Aorta (tissue), 5 donors: Measurements from ENCODE around the gene GPX6. TPM values are rescaled to one million over a fixed set of nuclear protein-coding genes. Genes with fewer than 3 reads are reported as not detected.

Experiments
- ATAC-seq: fragments of 200-7000 bp; cut with Tn5 transposase; one replicate; pipeline ENCODE4 v1.9.1; 2022; ENCODE audit warnings: moderate library complexity; ENCODE audit not compliant: low FRiP score
- DNase-seq, 2 donors: peaks; one replicate each; pipeline ENCODE4 v3.0.0-alpha.2; 2020
- H3K27ac ChIP-seq, 2 donors: one replicate each; pipeline ENCODE4 v1.5.1; 2013; ENCODE audit warnings: low read length in 2 of 2, mild to moderate bottlenecking in 2 of 2, moderate library complexity in 2 of 2, control low read depth in 1 of 2, inconsistent platforms in 1 of 2, low read depth in 1 of 2
- H3K27me3 ChIP-seq, 2 donors: one replicate each; pipeline ENCODE4 v1.6.1; 2013; ENCODE audit warnings: control low read depth in 1 of 2, low read length in 1 of 2, mild to moderate bottlenecking in 1 of 2, moderate library complexity in 1 of 2; ENCODE audit not compliant: insufficient read depth in 2 of 2, control insufficient read depth in 1 of 2
- H3K36me3 ChIP-seq, 2 donors: one replicate each; pipeline ENCODE4 v1.6.1; 2013; ENCODE audit warnings: control low read depth in 1 of 2, low read length in 1 of 2, mild to moderate bottlenecking in 1 of 2; ENCODE audit not compliant: insufficient read depth in 2 of 2, control insufficient read depth in 1 of 2
- H3K4me1 ChIP-seq, 2 donors: one replicate each; pipeline ENCODE4 v1.6.1; 2013; ENCODE audit warnings: low read length in 2 of 2, control low read depth in 1 of 2, mild to moderate bottlenecking in 1 of 2, moderate library complexity in 1 of 2; ENCODE audit not compliant: insufficient read depth in 2 of 2, control insufficient read depth in 1 of 2
- H3K4me3 ChIP-seq, 2 donors: one replicate each; pipeline ENCODE4 v1.5.1; 2013; ENCODE audit warnings: low read length in 2 of 2, control low read depth in 1 of 2, mild to moderate bottlenecking in 1 of 2
- H3K9me3 ChIP-seq: one replicate; pipeline ENCODE4 v1.6.1; 2013; ENCODE audit warnings: mild to moderate bottlenecking, low read length; ENCODE audit not compliant: control insufficient read depth
- WGBS, 2 donors: extraction: QIAGEN DNeasy Blood & Tissue Kit; methylation state at CpG; one replicate each; pipeline ENCODE4 v1.1.7; 2013; 5-methylcytosine and 5-hydroxymethylcytosine counted together
- intact Hi-C, 2 donors: fragments of 100-400 bp; cut with DNase I; formaldehyde crosslinking; loops; one replicate each; pipeline versions ENCODE4 v1.14.2 to v1.15.0; 2022
- polyA plus RNA-seq, 2 donors: library from polyadenylated mRNA; stranded (reverse); fragments of 200-250 nt; gene quantifications; one replicate each; pipeline ENCODE4 v1.2.3, GENCODE V29; 2013
- total RNA-seq, 2 donors: library from RNA; stranded (reverse); fragmentation: NEBNext Ultra II Directional; extraction: Animal tissue kit (Norgen Biotek cat#: 25700); gene quantifications; one replicate each; pipeline ENCODE4 v1.2.1, GENCODE V29; 2021
- donor health status: healthy with polysubstance abuse.
- donor health status: Bipolar disorder and iron deficiency.
- donor health status: DM: no; HTN: no; CAD: no.
- donor health status: DM: no; HTN: no; CAD: no.
- donor health status: DM: yes; HTN: yes; CAD: no.

GPX6 gene
- total and polyA plus RNA-seq, 4 donors, result not detected

DNA sequence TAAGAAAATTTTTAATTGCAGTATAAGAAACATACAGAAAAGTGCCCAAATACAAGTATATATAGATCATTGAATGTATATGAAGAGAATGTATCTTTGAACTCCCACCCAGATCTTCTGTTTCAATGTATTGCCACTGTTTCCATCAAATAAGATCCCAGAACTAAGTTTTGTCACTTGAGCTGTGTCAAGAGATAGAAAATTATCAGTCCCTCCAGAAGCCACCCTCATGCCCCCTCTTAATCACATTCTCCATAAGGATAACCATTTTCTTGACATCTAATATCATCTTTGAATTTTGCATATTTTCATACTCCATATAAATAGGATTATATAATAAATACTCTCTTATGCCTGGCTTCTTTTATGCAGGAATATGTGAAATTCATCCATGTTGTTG lies 30.4 kb upstream of the GPX6 start:
- Histone ChIP-seq H3K4me3 (no peak overlapping the region), H3K4me1 (no peaks in the 10 kb centered on the region), H3K27ac (no peak overlapping the region), H3K9me3 (peaks cover 2% of the 10 kb centered on the region), H3K36me3 (no peaks in the 10 kb centered on the region), H3K27me3 (no peaks in the 10 kb centered on the region)
- no peak for ATAC-seq
- intact Hi-C loops, result no loop called here
- DNase-seq, result no peak

DNA sequence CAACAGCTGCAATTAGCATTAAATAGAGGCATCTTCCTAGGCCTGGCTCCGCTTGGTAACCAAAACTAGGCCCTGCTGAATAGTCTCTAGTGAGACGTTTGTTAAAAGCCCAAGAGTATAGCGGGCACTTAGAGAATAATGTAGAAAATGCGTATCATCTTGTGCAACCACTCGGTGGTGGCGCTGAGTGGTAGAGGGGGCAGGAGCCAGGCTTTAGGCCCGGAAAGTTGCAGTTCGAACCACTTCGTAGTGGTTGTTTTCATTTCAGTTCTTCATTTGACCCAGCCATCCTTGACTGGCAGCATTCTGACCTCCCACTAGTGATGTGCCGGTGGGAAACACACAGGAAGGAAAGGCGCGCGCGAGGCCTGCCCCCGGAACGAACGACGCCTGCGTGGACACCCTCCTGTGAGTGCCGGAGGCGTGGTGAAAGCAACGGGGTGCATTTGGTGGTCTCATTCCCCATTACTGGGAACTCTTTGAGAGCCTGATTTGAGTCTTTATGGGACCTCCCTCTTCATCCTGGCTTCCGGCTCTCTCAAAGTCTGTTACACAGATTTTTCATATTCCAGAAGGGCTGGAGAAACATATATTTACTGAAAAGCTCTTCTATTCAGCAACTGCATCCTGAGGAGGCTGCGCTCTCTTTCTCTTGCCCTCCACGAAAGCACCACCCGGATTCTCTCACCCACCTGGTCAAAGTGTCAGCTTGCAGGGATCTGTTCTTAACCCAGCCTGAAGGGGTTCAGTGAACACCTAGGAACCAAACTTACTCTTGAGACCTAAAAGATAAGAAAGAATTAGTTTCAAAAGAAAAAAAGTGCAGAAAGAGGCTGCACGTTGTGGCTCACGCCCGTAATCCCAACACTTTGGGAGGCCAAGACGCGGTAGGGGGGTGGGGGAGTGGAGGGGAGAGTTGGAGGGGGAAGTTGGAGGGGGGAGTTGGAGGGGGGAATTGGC lies 28.3 kb upstream of the GPX6 start:
- intact Hi-C loops, result no loop called here
- 20 to 22% methylated on average over 31 of the region's 31 CpGs for WGBS, 2 donors
- H3K4me1 ChIP-seq, result no peaks in the 10 kb centered on the region
- H3K4me3 ChIP-seq, result no peak overlapping the region
- H3K9me3 ChIP-seq, result peaks cover 3% of the 10 kb centered on the region
- no peak overlapping the region for H3K27ac ChIP-seq
- no peak for ATAC-seq
- H3K36me3 ChIP-seq, result no peaks in the 10 kb centered on the region
- DNase-seq, result no peak
- H3K27me3 ChIP-seq, result peaks cover 0 to 2% of the 10 kb centered on the region in 2 donors

DNA sequence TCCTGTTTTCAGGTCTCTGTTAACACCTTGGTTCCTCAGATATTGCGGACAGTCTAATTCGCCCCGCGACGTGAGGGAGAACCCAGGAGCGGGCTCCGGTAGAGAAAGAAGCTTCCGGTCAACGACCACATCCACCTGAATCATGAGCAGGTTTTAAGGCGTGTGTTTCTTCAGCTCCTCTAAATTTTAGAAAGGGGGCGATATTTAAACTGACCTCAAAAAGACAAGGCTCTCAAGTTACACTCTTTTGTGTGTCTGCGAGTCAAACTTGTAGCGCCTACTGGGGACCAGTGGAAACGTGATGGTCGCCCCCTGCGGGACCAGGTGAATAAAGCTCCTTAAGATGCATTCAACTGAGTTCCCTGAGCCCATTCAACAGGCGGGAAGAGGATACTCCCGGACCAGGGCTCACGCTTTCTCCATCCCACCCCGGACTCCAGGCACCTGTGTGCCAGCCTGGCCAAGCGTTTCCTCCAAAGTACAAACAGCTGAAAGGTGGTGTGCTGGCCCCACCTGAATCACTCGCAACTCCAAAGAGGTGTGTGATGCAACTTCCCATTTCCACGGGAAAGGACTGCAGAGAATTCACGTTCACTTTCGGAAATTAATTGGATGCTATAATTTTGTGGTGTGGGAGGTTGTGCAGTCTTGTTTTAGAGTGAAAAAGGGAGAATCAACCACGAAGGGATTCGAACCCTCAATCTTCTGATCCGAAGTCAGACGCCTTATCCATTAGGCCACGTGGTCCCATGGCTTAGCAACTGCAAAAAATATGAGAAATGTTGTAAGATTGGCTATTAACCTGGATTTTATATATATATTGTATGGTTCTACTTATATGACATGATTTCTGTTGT lies 27.1 kb upstream of the GPX6 start:
- H3K4me3 ChIP-seq, result no peak overlapping the region

DNA sequence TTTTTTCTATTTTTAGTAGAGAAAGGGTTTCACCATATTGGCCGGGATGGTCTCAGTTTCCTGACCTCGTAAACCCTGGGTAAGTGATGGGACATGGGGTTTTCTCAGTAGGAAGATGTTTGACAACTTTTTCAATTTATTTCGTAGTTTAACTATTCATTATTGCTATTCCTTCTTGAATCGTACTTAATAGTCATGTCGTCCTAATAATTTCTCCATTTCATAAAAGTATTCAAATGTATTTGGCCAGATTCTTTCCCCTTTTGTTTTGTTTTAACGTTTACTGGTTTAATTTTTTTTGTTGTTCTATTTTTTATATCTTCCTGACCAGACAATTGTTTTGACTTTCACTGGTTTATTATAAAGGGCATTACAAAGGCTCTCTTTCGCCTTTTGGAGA lies 26.4 kb upstream of the GPX6 start:
- Histone ChIP-seq H3K27me3 (peaks cover 0 to 2% of the 10 kb centered on the region in 2 donors), H3K4me1 (no peaks in the 10 kb centered on the region), H3K36me3 (no peaks in the 10 kb centered on the region), H3K9me3 (peaks cover 3% of the 10 kb centered on the region), H3K27ac (no peak overlapping the region), H3K4me3 (no peak overlapping the region)
- DNase-seq (no peak), ATAC-seq (no peak)
- 52 to 55% methylated on average over 7 of the region's 7 CpGs for WGBS, 2 donors
- intact Hi-C loops, result no loop called here

More for the DNA sequence above, 27.1 kb upstream of the GPX6 start:
- H3K36me3 ChIP-seq, result no peaks in the 10 kb centered on the region
- intact Hi-C loops, result no loop called here
- H3K4me1 ChIP-seq, result no peaks in the 10 kb centered on the region
- no peak overlapping the region for H3K27ac ChIP-seq
- DNase-seq (no peak), ATAC-seq (no peak)
- peaks cover 3% of the 10 kb centered on the region for H3K9me3 ChIP-seq
- peaks cover 0 to 2% of the 10 kb centered on the region in 2 donors for H3K27me3 ChIP-seq
- 1 to 4% methylated on average over 30 of the region's 30 CpGs for WGBS, 2 donors

DNA sequence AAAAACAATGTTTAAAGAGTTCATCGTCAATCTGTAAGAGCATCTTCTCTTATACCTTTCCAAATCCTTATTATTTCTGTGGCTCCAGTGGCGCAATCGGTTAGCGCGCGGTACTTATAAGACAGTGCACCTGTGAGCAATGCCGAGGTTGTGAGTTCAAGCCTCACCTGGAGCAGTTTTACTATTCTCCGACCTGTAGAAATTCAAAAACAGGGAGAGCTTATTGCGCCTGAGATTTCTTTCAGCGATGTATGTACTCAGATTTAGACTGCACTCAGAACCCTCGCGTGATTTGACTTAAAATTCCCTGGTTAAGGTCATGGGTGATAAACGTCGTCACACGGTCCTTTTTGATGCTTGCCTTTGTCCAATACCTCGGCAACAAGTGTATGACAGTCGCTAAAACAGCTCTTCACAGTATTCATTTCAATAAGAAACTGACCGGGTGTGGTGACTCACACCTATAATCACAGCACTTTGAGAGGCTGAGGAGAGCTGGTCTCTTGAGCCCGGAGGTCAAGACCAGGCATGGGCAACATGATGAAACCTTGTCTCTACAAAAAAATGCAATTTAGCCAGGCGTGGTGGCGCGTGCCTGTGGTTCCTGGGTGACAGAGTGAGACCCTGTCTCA lies 22.0 kb upstream of the GPX6 start:
- Histone ChIP-seq H3K4me3 (no peak overlapping the region), H3K27me3 (peaks cover 0 to 2% of the 10 kb centered on the region in 2 donors), H3K36me3 (no peaks in the 10 kb centered on the region), H3K9me3 (peaks cover 3% of the 10 kb centered on the region), H3K4me1 (no peaks in the 10 kb centered on the region), H3K27ac (no peak overlapping the region)
- intact Hi-C loops, result no loop called here
- WGBS, 2 donors, result 32 to 33% methylated on average over 22 of the region's 22 CpGs
- ATAC-seq, result no peak
- DNase-seq, result no peak

DNA sequence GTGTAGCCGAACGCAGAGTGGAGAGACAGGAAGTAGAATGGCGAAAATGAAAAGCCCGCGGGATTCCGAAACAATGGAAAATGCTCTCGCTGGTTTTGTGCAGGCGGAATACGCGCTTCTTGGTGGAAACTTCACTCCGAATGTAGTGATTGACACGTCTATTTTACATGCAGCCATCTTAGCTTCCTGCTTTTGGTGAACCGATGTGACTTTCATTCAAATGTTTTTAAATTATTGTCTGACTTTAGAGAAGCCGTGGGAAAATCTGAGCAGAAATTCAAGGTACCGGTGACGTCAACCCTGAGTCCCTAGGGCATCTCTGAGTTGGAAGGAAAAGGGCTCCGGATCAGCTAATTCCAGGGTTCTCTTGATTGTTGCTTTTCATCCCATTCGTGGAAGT lies 21.5 kb upstream of the GPX6 start:
- 1 to 4% methylated on average over 18 of the region's 18 CpGs for WGBS, 2 donors
- intact Hi-C loops, result no loop called here
- peaks cover 3% of the 10 kb centered on the region for H3K9me3 ChIP-seq
- no peak for ATAC-seq
- peaks cover 0 to 2% of the 10 kb centered on the region in 2 donors for H3K27me3 ChIP-seq
- H3K36me3 ChIP-seq, result no peaks in the 10 kb centered on the region
- H3K27ac ChIP-seq, result no peak overlapping the region
- DNase-seq, result no peak
- no peaks in the 10 kb centered on the region for H3K4me1 ChIP-seq
- no peak overlapping the region for H3K4me3 ChIP-seq

DNA sequence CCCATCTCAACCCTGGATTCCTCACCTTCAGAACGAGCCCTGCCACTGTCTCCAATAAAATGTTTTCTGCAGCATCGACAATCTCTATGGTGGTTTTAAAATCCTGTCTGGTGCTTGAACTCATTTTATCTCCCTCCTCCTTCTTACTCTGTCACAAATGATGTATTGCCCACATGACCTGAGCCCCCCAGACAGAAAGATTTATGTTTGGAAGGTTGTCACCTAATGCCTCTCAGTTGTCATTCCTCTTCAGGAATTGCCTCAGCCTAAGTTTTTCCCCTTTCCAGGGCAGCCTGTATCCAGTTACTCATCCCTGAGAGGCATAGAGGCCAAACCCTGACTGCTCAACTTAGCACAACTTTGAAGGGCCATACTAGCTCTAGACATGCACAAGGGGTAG lies 19.3 kb upstream of the GPX6 start:
- H3K36me3 ChIP-seq, result no peaks in the 10 kb centered on the region
- no peaks in the 10 kb centered on the region for H3K4me1 ChIP-seq
- H3K9me3 ChIP-seq, result peaks cover 6% of the 10 kb centered on the region
- DNase-seq (no peak), ATAC-seq (no peak)
- intact Hi-C loops, result no loop called here
- H3K27ac ChIP-seq, result no peak overlapping the region
- peaks cover 0 to 2% of the 10 kb centered on the region in 2 donors for H3K27me3 ChIP-seq
- WGBS, 2 donors, result 46 to 64% methylated on average over 2 of the region's 2 CpGs
- no peak overlapping the region for H3K4me3 ChIP-seq

DNA sequence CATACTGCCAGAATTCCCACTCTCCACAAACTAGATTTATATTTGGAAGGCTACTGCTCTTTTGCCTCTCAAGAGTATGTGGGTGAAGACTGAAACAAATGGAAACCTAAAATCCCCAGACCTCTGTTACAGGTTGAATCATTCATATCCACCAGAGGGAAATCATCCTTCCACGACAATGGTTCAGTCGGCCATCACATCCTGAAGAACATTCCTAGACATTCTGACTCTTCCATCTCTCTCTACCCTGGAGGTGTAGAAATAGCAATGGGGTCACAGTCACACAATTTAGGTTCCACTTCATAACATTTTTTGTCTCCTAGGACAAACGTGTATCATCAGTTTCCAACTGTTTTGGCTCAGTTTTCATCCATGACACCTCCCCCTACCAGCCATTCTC lies 18.7 kb upstream of the GPX6 start:
- 68 to 74% methylated on average over 3 of the region's 3 CpGs for WGBS, 2 donors
- ATAC-seq, result no peak
- no peak overlapping the region for H3K27ac ChIP-seq
- H3K4me1 ChIP-seq, result no peaks in the 10 kb centered on the region
- H3K36me3 ChIP-seq, result no peaks in the 10 kb centered on the region
- H3K4me3 ChIP-seq, result no peak overlapping the region
- peaks cover 5% of the 10 kb centered on the region for H3K9me3 ChIP-seq
- no peak for DNase-seq
- H3K27me3 ChIP-seq, result no peaks in the 10 kb centered on the region
- intact Hi-C loops, result no loop called here
